ENCODE data around the gene OR2T33.

Gene OR2T33

DNA sequence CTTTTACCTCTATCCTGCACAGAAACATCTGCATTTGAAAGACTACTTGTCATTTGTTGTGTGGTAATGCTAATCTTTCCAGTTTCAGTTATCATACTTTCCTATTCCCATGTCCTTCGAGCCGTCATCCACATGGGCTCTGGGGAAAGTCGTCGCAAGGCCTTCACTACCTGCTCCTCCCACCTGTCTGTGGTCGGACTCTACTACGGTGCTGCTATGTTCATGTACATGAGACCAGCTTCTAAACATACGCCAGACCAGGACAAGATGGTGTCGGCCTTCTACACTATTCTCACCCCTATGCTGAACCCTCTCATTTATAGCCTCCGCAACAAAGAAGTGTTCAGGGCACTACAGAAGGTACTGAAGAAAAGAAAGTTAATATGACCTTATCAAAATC lies 38.3 kb downstream of the OR2T33 start:
- no peak for TF ChIP-seq CTCF (IDR thresholded peaks at IDR 0.05)

- TF ChIP-seq CTCF (IDR thresholded peaks at IDR 0.05), result no peak
These were observed 46.7 kb downstream of the OR2T33 start, which contains the start of gene OR2M4 for GRCh38 chr1:248231117-248231516. OR2M4 (plus strand) TSS chr1:248231417; CDS start chr1:248238929, 7,512 bp downstream.

DNA sequence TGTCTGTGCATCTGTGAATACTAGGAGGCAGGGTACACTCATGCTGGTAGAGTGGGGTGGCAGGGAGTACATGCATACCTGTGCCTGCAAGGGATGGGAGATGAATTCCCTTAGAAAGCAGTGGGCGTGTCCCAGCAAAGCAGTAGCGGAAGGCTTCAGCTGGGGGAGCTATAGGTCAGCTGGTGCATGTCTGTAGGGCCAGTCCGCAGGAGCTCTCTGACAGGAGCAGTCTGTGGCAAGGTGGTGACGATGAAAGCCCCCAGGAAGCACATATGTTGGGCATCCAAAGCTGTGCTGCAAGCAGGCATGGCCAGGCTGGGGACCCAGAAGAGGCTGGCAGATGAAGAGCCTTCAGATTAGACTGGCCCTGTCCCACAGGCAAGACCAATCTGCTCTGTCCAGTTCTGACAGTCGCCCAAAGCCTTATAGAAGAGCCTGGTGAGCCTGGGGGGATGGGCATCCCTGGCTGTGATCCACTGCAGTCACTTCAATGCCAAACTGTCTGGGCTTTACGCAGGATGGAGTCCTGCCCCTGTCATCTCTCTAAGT lies 48.3 kb downstream of the OR2T33 start:
- TF ChIP-seq CTCF (IDR thresholded peaks at IDR 0.05), result no peak

- no peak for TF ChIP-seq CTCF (IDR thresholded peaks at IDR 0.05)
These were observed 52.2 kb downstream of the OR2T33 start for GRCh38 chr1:248225537-248225936.
